Trophoblast cell (in vitro differentiated cells and primary cell): ENCODE data around the gene AGBL4.

Experiments used
- DNase-seq, 2 donors: peaks; one replicate each; pipeline ENCODE4 v3.0.0-alpha.2; 2016
- H2AFZ ChIP-seq: 2 replicates; pipeline ENCODE4 v1.6.1; 2013; ENCODE audit warnings: low read length, moderate library complexity, mild to moderate bottlenecking; ENCODE audit not compliant: insufficient read depth, poor library complexity
- H2AK5ac ChIP-seq: 2 replicates; pipeline ENCODE4 v1.6.1; 2013; ENCODE audit warnings: mild to moderate bottlenecking, low read length
- H2BK120ac ChIP-seq: 2 replicates; pipeline ENCODE4 v1.6.1; 2013; ENCODE audit warnings: low read length, mild to moderate bottlenecking, moderate library complexity; ENCODE audit not compliant: insufficient read depth, poor library complexity
- H2BK12ac ChIP-seq: 2 replicates; pipeline ENCODE4 v1.6.1; 2013; ENCODE audit warnings: mild to moderate bottlenecking, low read length, moderate library complexity
- H2BK5ac ChIP-seq: 2 replicates; pipeline ENCODE4 v1.6.1; 2013; ENCODE audit warnings: low read length, low read depth, moderate library complexity, mild to moderate bottlenecking; ENCODE audit not compliant: poor library complexity
- H3K14ac ChIP-seq: 2 replicates; pipeline ENCODE4 v1.6.1; 2013; ENCODE audit warnings: mild to moderate bottlenecking, low read length
- H3K18ac ChIP-seq: 2 replicates; pipeline ENCODE4 v1.6.1; 2013; ENCODE audit warnings: mild to moderate bottlenecking, low read length
- H3K23ac ChIP-seq: 2 replicates; pipeline ENCODE4 v1.6.1; 2013; ENCODE audit warnings: low read length
- H3K27ac ChIP-seq: 2 replicates; pipeline ENCODE4 v1.5.1; 2013; ENCODE audit warnings: low read depth, mild to moderate bottlenecking, inconsistent platforms, low read length, moderate library complexity
- H3K27me3 ChIP-seq: 2 replicates; pipeline ENCODE4 v1.6.1; 2013; ENCODE audit warnings: inconsistent platforms, mild to moderate bottlenecking, low read length, moderate library complexity; ENCODE audit not compliant: insufficient read depth
- H3K36me3 ChIP-seq, 2 experiments: 1 replicate in 1 of 2; 2 replicates in 1 of 2; pipeline ENCODE4 v1.6.1; 2013; ENCODE audit warnings: low read length in 2 of 2, mild to moderate bottlenecking in 2 of 2, moderate library complexity in 1 of 2; ENCODE audit not compliant: insufficient read depth in 2 of 2, control insufficient read depth in 1 of 2
- H3K4ac ChIP-seq: 2 replicates; pipeline ENCODE4 v1.6.1; 2013; ENCODE audit warnings: low read depth, mild to moderate bottlenecking, low read length, moderate library complexity
- H3K4me1 ChIP-seq, 2 experiments: 1 replicate in 1 of 2; 2 replicates in 1 of 2; pipeline ENCODE4 v1.6.1; 2013; ENCODE audit warnings: low read length in 2 of 2, mild to moderate bottlenecking in 2 of 2, moderate library complexity in 1 of 2; ENCODE audit not compliant: insufficient read depth in 2 of 2, control insufficient read depth in 1 of 2
- H3K4me2 ChIP-seq: 2 replicates; pipeline ENCODE4 v1.6.1; 2013; ENCODE audit warnings: inconsistent platforms, mild to moderate bottlenecking, low read length, moderate library complexity
- H3K4me3 ChIP-seq: 2 replicates; pipeline ENCODE4 v1.5.1; 2013; ENCODE audit warnings: mild to moderate bottlenecking, low read depth, low read length, inconsistent platforms
- H3K79me1 ChIP-seq: one replicate; pipeline ENCODE4 v1.6.1; 2013; ENCODE audit warnings: low read length
- H3K79me2 ChIP-seq: 2 replicates; pipeline ENCODE4 v1.6.1; 2013; ENCODE audit warnings: low read length, mild to moderate bottlenecking; ENCODE audit not compliant: control insufficient read depth, insufficient read depth, poor library complexity
- H3K9ac ChIP-seq: 2 replicates; pipeline ENCODE4 v1.6.1; 2013; ENCODE audit warnings: mild to moderate bottlenecking, low read length
- H3K9me3 ChIP-seq: 2 replicates; pipeline ENCODE4 v1.6.1; 2013; ENCODE audit warnings: low read depth, mild to moderate bottlenecking, control low read depth, inconsistent platforms, low read length; ENCODE audit not compliant: insufficient read depth
- H4K12ac ChIP-seq: 2 replicates; pipeline ENCODE4 v1.6.1; 2013; ENCODE audit warnings: low read depth, mild to moderate bottlenecking, low read length, moderate library complexity
- H4K8ac ChIP-seq: 2 replicates; pipeline ENCODE4 v1.6.1; 2013; ENCODE audit warnings: low read depth, mild to moderate bottlenecking, low read length, moderate library complexity
- H4K91ac ChIP-seq: one replicate; pipeline ENCODE4 v1.6.1; 2013; ENCODE audit warnings: low read depth, mild to moderate bottlenecking, low read length, moderate library complexity
- WGBS: extraction: QIAGEN DNeasy Blood & Tissue Kit; methylation state at CpG from one replicate; pipeline ENCODE4 v1.1.7; 2013; ENCODE audit warnings: missing lambda C conversion rate; ENCODE audit not compliant: insufficient read length, insufficient coverage; ENCODE audit errors: extremely low coverage; 5-methylcytosine and 5-hydroxymethylcytosine counted together

Gene AGBL4

DNA sequence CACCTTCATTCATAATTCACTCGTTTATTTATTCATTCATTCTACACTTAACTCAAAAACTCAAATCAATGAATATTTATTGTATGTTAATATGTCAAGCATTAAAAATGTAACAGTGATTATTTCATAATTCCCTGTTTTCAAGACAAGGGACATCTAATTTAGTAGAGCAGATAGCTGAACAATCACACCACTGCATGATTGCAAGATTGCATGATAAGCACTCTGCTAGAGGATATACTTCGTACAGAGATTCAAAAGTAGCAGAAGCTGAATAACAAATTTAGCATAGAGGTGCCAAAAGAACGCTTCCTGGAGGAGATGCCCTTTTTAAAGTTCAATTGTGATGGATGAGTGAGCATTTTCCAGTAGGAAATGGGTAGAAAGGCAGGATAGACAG is 1056.4 kb downstream of the AGBL4 start:
- Histone ChIP-seq H3K79me2 (no peaks in the 10 kb centered on the region), H4K91ac (no peak overlapping the region), H2BK12ac (no peak overlapping the region), H3K9ac (no peak overlapping the region), H4K8ac (no peak overlapping the region), H3K27me3 (no peaks in the 10 kb centered on the region), H2AK5ac (no peak overlapping the region), H3K4me2 (no peak overlapping the region), H3K36me3 (no peaks in the 10 kb centered on the region), H4K12ac (no peak overlapping the region), H3K4me1 (no peaks in the 10 kb centered on the region), H3K14ac (no peak overlapping the region), H2AFZ (no peak overlapping the region), H3K27ac (no peak overlapping the region), H3K9me3 (no peaks in the 10 kb centered on the region), H3K79me1 (no peaks in the 10 kb centered on the region), H2BK120ac (no peak overlapping the region), H3K4me3 (no peak overlapping the region), H2BK5ac (no peak overlapping the region), H3K23ac (no peak overlapping the region), H3K18ac (no peak overlapping the region), H3K4ac (no peak overlapping the region)
- 100% methylated on average over 1 of the region's 3 CpGs for WGBS
- no peak for DNase-seq

GRCh38 chr1:48966583-48966982 is 1057.2 kb downstream of the AGBL4 start:
- Histone ChIP-seq H2AK5ac (no peak overlapping the region), H3K4ac (no peak overlapping the region), H3K4me2 (no peak overlapping the region), H3K18ac (no peak overlapping the region), H3K23ac (no peak overlapping the region), H3K79me2 (no peaks in the 10 kb centered on the region), H4K8ac (no peak overlapping the region), H3K4me3 (no peak overlapping the region), H3K9me3 (no peaks in the 10 kb centered on the region), H3K4me1 (no peaks in the 10 kb centered on the region), H2AFZ (no peak overlapping the region), H2BK12ac (no peak overlapping the region), H3K14ac (no peak overlapping the region), H3K27ac (no peak overlapping the region), H3K9ac (no peak overlapping the region), H3K27me3 (no peaks in the 10 kb centered on the region), H2BK120ac (no peak overlapping the region), H3K36me3 (no peaks in the 10 kb centered on the region), H4K12ac (no peak overlapping the region), H3K79me1 (no peaks in the 10 kb centered on the region), H2BK5ac (no peak overlapping the region), H4K91ac (no peak overlapping the region)
- DNase-seq = no peak

- Histone ChIP-seq H3K27me3 (no peaks in the 10 kb centered on the region), H3K9me3 (no peaks in the 10 kb centered on the region), H2BK12ac (no peak overlapping the region), H3K23ac (no peak overlapping the region), H2AFZ (no peak overlapping the region), H3K4me2 (no peak overlapping the region), H4K91ac (no peak overlapping the region), H3K4ac (no peak overlapping the region), H3K9ac (no peak overlapping the region), H3K27ac (no peak overlapping the region), H3K18ac (no peak overlapping the region), H2BK120ac (no peak overlapping the region), H3K79me1 (no peaks in the 10 kb centered on the region), H4K12ac (no peak overlapping the region), H3K4me3 (no peak overlapping the region), H3K79me2 (no peaks in the 10 kb centered on the region), H3K36me3 (no peaks in the 10 kb centered on the region), H3K4me1 (no peaks in the 10 kb centered on the region), H4K8ac (no peak overlapping the region), H2BK5ac (no peak overlapping the region), H2AK5ac (no peak overlapping the region), H3K14ac (no peak overlapping the region)
- no peak for DNase-seq
These were observed 1063.4 kb downstream of the AGBL4 start for GRCh38 chr1:48960320-48960719.

DNA sequence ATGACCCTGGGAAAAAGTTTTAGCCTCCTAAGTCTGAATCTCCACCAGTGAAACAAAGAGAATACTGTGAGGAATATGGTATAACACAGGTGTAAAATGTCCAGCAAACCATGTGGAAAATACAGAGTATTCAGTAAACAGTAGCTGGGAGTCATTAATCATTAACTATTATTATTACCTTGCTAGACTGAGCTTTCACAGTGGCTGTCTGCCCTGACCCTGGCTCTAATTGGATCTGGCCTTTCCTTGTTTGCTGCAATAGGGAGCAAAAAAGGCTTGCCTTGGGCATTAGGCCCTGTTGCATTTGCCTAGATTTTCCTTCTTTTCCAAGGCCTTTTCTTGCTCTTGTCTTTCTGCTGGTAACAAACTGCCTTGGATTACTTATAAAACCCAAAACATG is 1068.0 kb downstream of the AGBL4 start:
- Histone ChIP-seq H3K9ac (no peak overlapping the region), H3K18ac (no peak overlapping the region), H3K27ac (no peak overlapping the region), H4K91ac (no peak overlapping the region), H3K79me1 (no peaks in the 10 kb centered on the region), H2BK120ac (no peak overlapping the region), H4K12ac (no peak overlapping the region), H3K36me3 (no peaks in the 10 kb centered on the region), H3K27me3 (no peaks in the 10 kb centered on the region), H3K4ac (no peak overlapping the region), H3K23ac (no peak overlapping the region), H2AK5ac (no peak overlapping the region), H3K4me3 (no peak overlapping the region), H3K4me2 (no peak overlapping the region), H3K4me1 (no peaks in the 10 kb centered on the region), H2BK5ac (no peak overlapping the region), H3K9me3 (no peaks in the 10 kb centered on the region), H3K79me2 (no peaks in the 10 kb centered on the region), H2BK12ac (no peak overlapping the region), H3K14ac (no peak overlapping the region), H2AFZ (no peak overlapping the region), H4K8ac (no peak overlapping the region)
- no peak for DNase-seq

GRCh38 chr1:48953617-48954016 is 1070.1 kb downstream of the AGBL4 start:
- H4K91ac ChIP-seq = no peak overlapping the region
- no peaks in the 10 kb centered on the region for H3K79me2 ChIP-seq
- H3K9ac ChIP-seq = no peak overlapping the region
- H3K4me2 ChIP-seq = no peak overlapping the region
- H2BK12ac ChIP-seq = no peak overlapping the region
- H3K27me3 ChIP-seq = no peaks in the 10 kb centered on the region
- no peaks in the 10 kb centered on the region for H3K4me1 ChIP-seq
- no CpG with 5 or more reads among the region's 3 CpGs for WGBS
- no peak overlapping the region for H4K12ac ChIP-seq
- no peak overlapping the region for H3K27ac ChIP-seq
- no peak overlapping the region for H2BK120ac ChIP-seq
- no peaks in the 10 kb centered on the region for H3K9me3 ChIP-seq
- no peak overlapping the region for H2AK5ac ChIP-seq
- no peak for DNase-seq
- H2BK5ac ChIP-seq = no peak overlapping the region
- H3K4me3 ChIP-seq = no peak overlapping the region
- H3K79me1 ChIP-seq = no peaks in the 10 kb centered on the region
- no peak overlapping the region for H3K18ac ChIP-seq
- H3K36me3 ChIP-seq = no peaks in the 10 kb centered on the region
- no peak overlapping the region for H4K8ac ChIP-seq
- H2AFZ ChIP-seq = no peak overlapping the region
- H3K14ac ChIP-seq = no peak overlapping the region
- H3K4ac ChIP-seq = no peak overlapping the region
- H3K23ac ChIP-seq = no peak overlapping the region
